Endothelial cell (in vitro differentiated cells): ENCODE measurements around the gene BICD2. TPM values are rescaled to one million over a fixed set of nuclear protein-coding genes. Genes with fewer than 3 reads are reported as not detected.

Source experiments
- DNase-seq: peaks from one replicate; pipeline ENCODE4 v3.0.0; 2021; ENCODE audit warnings: low spot score
- H3K27ac Mint-ChIP-seq: one replicate; pipeline ENCODE4 v1.8.0; 2021; ENCODE audit warnings: mixed read lengths, inconsistent platforms; ENCODE audit not compliant: unreplicated experiment
- H3K27me3 Mint-ChIP-seq: one replicate; pipeline ENCODE4 v1.8.0; 2021; ENCODE audit warnings: mild to moderate bottlenecking, moderate library complexity, mixed read lengths, inconsistent platforms; ENCODE audit not compliant: unreplicated experiment
- H3K36me3 Mint-ChIP-seq: one replicate; pipeline ENCODE4 v1.8.0; 2021; ENCODE audit warnings: mild to moderate bottlenecking, low read depth, mixed read lengths, inconsistent platforms; ENCODE audit not compliant: unreplicated experiment
- H3K4me1 Mint-ChIP-seq: one replicate; pipeline ENCODE4 v1.8.0; 2021; ENCODE audit warnings: mild to moderate bottlenecking, mixed read lengths, inconsistent platforms; ENCODE audit not compliant: unreplicated experiment
- H3K4me3 Mint-ChIP-seq: one replicate; pipeline ENCODE4 v1.8.0; 2021; ENCODE audit warnings: mild to moderate bottlenecking, mixed read lengths, inconsistent platforms; ENCODE audit not compliant: unreplicated experiment
- H3K9me3 Mint-ChIP-seq: one replicate; pipeline ENCODE4 v1.8.0; 2021; ENCODE audit warnings: mixed read lengths, inconsistent platforms; ENCODE audit not compliant: unreplicated experiment
- total RNA-seq: library from RNA; stranded (reverse); fragmentation: NEBNext Ultra II Directional; extraction: Animal tissue kit (Norgen Biotek cat#: 25700); gene quantifications from one replicate; pipeline ENCODE4 v1.2.1, GENCODE V29; 2021; ENCODE audit not compliant: unreplicated experiment
- TF ChIP-seq, protein P1 (sequence below): fragments of 200-600 bp; sonication (generic); IDR thresholded peaks from one replicate; pipeline ENCODE4 v1.5.0; 2021; ENCODE audit warnings: antibody characterized with exemption; ENCODE audit not compliant: unreplicated experiment

BICD2 gene
- total RNA-seq, 1 donor from 2014 or later = 31.8 TPM

GRCh38 chr9:92740969-92741368 lies 23.7 kb downstream of the BICD2 start:
- Mint-ChIP-seq H3K4me3 (no peak overlapping the region), H3K27me3 (peaks cover 6% of the 10 kb centered on the region), H3K36me3 (peaks cover 4% of the 10 kb centered on the region), H3K4me1 (peaks cover 17% of the 10 kb centered on the region), H3K27ac (no peak overlapping the region), H3K9me3 (no peaks in the 10 kb centered on the region)
- no peak for DNase-seq
- TF ChIP-seq, protein P1, sequence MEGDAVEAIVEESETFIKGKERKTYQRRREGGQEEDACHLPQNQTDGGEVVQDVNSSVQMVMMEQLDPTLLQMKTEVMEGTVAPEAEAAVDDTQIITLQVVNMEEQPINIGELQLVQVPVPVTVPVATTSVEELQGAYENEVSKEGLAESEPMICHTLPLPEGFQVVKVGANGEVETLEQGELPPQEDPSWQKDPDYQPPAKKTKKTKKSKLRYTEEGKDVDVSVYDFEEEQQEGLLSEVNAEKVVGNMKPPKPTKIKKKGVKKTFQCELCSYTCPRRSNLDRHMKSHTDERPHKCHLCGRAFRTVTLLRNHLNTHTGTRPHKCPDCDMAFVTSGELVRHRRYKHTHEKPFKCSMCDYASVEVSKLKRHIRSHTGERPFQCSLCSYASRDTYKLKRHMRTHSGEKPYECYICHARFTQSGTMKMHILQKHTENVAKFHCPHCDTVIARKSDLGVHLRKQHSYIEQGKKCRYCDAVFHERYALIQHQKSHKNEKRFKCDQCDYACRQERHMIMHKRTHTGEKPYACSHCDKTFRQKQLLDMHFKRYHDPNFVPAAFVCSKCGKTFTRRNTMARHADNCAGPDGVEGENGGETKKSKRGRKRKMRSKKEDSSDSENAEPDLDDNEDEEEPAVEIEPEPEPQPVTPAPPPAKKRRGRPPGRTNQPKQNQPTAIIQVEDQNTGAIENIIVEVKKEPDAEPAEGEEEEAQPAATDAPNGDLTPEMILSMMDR = no peak

DNA sequence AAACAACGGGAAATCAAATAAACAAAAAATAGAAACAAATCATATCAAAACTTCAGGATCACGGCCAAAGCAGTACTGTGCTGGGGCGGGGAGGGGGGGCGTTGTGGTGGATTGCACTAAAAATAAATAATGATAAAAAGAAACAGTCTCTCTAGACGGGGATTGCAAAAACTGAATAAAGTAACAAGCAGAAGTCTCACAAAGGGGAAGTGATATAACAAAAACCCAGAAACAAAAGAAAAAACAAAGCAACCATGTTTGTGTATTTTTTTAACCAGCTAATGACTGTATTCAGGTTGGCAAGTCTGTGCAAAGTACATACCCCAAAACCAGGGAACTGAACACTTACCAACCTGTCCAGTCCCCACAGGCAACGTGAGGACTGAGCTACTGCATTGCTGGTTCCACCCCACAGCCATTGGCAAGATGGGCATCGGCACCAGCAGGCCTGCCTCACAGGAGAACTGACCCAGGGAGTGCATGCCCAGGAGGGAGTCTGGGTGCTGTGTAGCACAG lies 24.1 kb downstream of the BICD2 start:
- Mint-ChIP-seq H3K4me1 (peaks cover 17% of the 10 kb centered on the region), H3K4me3 (no peak overlapping the region), H3K36me3 (peaks cover 4% of the 10 kb centered on the region), H3K27me3 (peaks cover 6% of the 10 kb centered on the region), H3K27ac (peak overlapping the region; percentile 59), H3K9me3 (no peaks in the 10 kb centered on the region)
- DNase-seq = no peak
- TF ChIP-seq, protein P1 = no peak

DNA sequence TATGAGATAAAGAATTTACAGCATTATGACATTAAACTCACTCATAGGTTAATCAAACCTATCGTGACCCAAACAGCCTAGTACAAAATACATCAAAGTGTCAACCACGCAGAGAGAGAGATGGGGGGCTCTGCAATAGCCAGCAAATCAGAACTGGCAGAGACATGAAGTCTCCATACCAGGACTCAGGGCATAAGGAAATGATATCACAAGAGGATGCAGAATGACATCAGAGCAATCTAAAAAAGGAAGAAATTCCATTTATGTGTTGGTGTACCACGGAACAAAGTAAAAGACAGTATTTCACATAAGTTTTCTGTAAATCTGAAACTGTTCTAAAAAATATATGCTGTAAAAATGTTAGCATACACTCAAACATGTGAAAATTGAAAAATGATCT lies 24.6 kb downstream of the BICD2 start:
- Mint-ChIP-seq H3K27ac (peak overlapping the region; percentile 59), H3K36me3 (peaks cover 3% of the 10 kb centered on the region), H3K9me3 (no peaks in the 10 kb centered on the region), H3K27me3 (peaks cover 6% of the 10 kb centered on the region), H3K4me1 (peaks cover 16% of the 10 kb centered on the region), H3K4me3 (no peak overlapping the region)
- TF ChIP-seq, protein P1 = no peak
- no peak for DNase-seq

DNA sequence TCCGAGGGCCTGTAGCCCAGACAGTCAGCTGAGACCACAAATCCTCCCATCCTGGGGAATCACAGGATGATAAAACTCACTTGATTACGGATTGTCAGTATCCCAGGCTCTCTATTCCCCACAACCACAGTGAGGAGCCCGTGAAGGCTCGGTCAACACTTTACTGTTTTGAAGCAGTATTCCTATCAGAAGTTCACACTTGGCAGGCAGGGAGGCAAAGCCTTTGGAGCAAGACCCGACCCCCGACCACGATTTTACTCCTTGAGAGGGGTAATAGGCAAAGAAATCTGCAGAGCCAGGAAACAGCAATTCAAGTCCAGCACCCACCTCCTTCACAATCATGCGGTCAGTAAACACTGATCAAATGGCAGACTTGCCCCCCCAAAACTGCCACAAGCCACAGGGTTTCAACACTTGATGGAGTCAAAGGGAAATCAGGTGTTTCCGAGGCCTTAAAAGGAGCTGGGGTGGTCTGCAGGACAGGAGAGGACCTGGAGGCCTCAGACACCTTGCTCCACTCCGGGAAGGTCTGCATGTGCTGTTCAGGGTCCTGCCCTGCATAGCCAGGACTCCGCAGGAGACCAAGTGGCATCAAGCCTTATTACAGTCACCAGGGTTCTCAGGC lies 25.2 kb downstream of the BICD2 start:
- no peaks in the 10 kb centered on the region for H3K9me3 Mint-ChIP-seq
- DNase-seq = no peak
- peak overlapping the region; percentile 52 for H3K27ac Mint-ChIP-seq
- H3K27me3 Mint-ChIP-seq = peaks cover 6% of the 10 kb centered on the region
- H3K4me3 Mint-ChIP-seq = no peak overlapping the region
- TF ChIP-seq, protein P1 = no peak
- peaks cover 14% of the 10 kb centered on the region for H3K4me1 Mint-ChIP-seq
- H3K36me3 Mint-ChIP-seq = no peaks in the 10 kb centered on the region

DNA sequence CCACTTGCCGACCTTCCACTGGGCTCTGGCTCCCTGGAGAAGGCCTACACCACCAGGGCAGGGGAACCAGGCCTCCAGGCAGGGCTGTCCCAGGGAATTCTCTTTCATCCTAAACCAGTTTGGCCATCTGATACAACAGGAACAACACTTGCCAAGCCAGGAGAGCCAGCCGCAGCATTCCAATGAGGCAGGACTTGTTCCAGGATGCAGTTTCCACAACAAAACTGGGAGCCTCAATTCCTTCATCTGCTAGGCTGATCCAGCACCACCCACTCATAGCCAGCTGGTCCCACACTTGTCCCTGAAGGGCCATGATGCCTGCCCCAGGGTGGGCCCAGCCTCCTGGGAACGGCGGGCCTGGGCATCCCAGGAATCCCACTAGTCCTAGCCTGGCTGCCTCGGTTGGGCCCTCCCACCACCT lies 26.0 kb downstream of the BICD2 start:
- no peaks in the 10 kb centered on the region for H3K36me3 Mint-ChIP-seq
- DNase-seq = no peak
- TF ChIP-seq, protein P1 = no peak
- H3K27ac Mint-ChIP-seq = no peak overlapping the region
- H3K9me3 Mint-ChIP-seq = no peaks in the 10 kb centered on the region
- peaks cover 6% of the 10 kb centered on the region for H3K27me3 Mint-ChIP-seq
- no peak overlapping the region for H3K4me3 Mint-ChIP-seq
- H3K4me1 Mint-ChIP-seq = peaks cover 14% of the 10 kb centered on the region
